NCI-H226 (cell line): ENCODE results near the gene BAHD1.

Source experiments
- DNase-seq: peaks from one replicate; pipeline ENCODE4 v3.0.0-alpha.2; 2015

BAHD1 gene

DNA sequence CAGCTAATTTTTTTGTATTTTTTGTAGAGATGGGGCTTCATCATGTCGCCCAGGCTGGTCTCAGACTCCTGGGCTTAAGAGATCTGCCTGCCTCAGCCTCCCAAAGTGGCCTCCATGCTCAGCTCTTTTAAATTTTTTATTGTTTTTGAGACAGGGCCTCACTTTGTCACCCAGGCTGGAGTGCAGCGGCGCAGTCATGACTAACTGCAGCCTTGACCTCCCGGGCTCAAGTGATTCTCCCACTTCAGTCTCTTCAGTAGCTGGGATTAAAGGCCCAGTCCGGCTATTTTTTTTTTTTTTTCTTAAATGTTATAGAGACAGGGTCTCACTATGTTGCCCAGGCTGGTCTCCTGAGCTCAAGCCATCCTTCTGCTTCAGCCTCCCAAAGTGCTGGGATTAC lies 15.1 kb upstream of the BAHD1 start:
- DNase-seq: no peak

DNA sequence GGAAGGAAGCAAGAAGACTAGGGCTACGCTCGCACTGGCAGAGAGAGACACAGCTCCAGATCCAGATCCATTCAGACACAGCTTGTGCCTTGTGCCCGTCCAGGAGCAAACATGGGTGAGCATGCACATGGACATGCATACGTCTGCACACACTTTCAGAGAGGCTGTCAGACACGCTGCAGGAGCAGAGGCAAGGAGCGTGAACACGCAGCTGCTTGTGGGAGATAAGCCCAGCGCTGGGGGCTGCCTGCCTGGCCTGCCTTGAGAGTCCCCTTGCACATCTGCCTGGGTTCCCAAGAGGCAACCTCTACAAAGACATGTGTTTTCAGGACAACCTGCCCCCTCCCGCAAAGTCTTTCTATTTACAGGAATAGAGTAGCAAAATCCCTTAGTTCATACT lies 13.6 kb upstream of the BAHD1 start:
- DNase-seq: no peak

DNA sequence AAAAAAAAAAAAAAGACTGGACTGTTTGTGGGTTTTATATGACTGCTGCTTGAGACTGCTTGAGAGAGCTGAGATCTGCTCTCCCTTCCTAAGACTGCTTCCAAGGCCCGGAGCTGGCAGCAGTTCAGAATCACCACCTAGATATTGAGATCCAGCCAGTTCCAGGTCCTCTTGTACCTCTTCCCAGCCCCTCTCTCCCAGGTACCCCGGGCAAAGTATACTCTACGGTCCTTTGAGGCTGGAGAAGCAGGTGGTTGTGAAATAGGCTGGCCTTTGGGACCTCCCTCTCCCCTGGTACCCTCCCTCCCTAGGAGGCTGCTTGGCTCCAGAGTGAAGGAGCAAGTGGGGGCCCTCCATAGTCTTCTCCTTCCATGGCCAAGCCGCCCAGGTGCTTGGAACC lies 12.6 kb upstream of the BAHD1 start:
- no peak for DNase-seq

DNA sequence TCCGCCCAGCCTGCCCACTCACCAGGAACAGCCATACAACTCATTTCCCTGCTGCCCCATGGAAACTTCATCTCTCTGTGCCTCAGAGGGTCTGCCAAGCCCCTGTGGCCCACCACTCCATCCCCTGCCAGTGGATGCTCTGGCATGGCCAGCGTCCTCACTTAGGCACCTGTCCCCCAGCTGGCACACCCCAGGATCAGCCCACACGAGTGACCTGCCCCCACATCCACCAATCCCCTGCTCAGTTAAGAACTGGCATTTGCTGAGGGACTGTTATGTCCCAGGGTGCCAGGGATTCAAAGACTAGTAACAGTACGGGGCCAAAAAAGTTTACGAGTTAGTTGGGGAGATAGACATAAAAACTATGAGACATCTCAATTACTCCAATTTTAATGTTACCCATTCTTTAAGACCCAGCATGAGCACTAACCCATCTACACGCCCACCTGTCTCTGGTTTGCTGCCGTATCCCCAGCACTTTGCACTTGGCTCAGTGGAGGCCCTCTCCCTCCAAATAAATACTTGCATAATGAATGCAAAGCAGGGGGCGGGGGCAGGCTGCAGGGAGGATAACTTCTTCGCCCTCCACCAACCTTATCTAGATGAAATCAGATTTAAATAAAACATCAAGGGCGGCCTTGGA lies 11.6 kb upstream of the BAHD1 start:
- no peak for DNase-seq

DNA sequence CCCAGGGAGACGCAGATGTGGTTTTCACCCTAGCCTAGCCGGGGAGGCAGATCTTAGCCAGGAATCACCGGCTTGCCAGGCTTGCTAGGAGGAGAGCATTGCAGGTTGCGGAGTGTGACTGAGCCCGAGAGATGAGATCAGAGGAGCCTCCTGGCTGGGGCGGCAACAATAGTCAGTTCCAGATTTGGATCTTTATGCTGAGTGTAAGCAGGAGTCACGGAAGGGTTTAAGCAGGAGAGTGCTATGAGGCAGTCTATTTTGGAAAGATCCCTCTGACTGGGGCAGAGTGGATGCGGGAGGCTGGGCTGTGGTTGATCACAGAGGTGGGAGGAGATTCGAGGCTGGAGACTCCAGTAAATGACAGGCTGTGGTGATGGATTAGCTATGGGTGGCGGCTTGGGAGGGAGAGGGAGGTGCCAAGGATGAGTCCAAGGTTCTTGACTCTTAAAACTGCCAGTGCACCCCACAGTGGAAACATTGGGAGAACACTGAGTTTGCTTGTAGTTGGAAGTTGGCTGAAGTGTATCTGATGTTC lies 10.4 kb upstream of the BAHD1 start:
- peak; percentile 56 for DNase-seq

DNA sequence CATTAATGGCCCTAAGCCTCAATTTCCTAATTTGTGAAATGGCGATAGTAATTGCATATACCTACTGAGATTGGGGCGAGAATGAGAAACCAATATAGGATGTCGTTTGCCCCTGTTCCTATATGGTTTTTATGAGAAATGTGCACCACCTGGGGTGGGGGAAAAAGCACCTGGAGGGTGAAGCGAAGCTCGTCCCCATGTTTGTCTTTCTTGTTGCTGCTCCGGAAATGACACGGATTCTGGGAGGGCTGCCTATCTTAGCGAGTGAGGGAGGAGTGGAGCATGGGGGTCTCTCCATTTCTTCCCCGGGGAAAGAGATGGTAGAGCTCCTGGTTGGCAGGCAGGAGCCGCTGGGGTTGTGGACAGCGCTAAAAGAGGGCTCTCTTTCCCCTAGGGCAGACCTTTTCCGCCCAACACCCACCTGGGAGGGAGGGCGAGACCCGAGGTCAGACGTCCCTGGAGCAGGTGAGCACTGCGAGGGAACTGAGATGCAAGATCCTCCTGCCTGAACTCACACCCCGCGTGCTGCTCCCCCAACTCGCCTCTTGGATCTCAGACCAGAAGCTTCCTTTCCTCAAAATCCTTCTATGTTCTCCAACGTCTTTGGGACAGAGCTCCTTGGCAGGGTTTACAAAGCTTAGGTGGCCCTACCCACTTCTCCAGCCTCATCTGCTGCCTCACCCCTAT lies 5.6 kb upstream of the BAHD1 start:
- no peak for DNase-seq

DNA sequence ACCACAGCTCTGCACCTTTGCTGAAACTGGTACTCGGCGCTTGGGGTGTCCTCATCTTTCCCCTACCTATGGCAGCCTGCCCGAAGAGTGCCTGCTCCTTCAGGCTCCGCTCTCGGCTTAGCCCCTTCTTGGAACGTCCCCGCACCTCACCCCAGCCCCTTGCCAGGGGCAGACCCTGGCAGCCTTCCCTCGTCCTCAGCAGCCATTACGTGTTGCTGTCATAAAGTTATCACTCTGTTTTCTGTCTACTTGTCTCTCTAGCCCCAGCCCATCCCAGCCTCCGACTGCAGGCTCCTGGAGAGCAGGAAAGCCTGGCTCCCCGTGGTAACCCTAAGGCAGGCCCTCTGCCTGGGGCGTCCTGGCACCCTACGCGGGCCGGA lies 5.1 kb upstream of the BAHD1 start:
- DNase-seq: no peak

DNA sequence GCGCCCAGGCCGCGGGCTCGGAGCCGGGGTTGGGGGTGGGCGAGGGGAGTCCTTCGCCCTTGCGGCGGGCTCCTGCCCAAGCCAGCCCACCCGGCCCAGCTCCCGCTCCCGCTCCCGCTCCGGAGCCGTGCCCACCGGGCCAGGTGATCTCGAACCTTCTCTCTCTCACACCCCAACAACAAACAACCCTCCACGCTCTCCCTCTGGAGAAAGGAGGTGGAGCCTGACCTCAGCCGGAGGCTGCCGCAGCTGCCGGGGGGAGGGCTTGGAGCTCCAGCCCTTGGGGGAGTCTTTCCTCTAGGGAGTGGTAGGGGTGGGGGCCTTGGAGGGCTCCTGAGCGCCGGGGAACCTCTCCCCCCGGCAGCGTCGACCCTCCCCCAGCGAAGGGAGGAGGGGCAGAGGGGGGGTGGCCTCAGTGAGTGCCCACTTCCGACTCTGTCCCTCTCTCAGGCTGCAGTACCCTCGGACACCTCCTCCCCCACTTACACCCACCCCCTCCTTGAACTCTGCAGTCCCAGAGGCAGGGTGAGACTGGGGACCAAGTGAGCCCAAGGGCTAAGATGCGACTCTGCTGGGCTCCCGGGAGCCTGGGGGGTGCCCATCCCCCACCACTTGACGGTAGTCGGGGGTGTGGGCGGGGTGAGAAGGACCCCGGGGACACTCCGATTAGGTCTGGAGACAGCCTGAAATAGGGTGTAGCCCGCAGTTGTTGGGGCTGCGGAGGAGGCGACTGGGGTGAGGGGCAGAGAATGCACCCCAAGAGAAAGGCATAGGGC lies 4.4 kb upstream of the BAHD1 start:
- no peak for DNase-seq

DNA sequence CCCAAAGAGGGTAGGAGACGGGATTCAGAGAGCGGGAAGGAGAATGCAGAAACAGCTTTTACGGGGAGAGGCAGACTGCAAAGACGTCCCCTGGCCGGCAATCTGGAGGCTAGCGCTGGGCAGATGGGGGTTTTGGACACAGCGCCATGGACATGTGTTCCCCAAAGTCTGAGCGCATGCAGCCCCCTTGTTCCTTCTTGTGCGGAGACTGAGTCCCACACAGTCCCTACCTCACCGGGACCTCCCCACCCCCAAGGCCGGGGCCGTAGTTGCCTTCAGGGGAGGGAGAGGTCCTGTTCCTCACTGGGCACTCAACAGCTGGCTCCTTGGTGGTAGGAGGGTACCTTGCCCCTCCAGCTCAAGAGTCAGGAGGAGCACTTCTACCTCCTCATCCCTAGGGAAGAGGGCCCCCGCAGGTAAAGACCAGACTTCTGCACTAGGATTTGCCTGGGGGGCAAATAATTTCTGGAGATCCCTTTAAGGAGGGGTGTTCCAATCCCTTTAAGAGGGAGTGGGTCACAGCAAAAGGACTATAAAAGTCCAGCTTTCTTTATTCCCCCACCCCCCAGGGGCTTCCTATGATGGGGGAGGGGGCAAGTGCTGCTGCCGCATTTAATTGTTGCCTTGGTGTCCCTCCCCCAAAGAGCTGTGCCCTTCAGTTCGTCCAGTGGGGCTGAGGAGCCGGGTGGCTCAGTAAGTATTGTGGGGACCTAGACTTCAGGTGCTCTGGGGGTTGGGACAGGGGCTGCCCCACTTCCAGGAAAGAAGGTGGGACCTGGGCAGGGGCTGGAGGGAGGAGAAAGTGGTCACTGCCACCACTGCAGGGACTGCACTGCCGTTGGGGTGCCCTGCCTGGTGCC lies 3.6 kb upstream of the BAHD1 start:
- DNase-seq: no peak

DNA sequence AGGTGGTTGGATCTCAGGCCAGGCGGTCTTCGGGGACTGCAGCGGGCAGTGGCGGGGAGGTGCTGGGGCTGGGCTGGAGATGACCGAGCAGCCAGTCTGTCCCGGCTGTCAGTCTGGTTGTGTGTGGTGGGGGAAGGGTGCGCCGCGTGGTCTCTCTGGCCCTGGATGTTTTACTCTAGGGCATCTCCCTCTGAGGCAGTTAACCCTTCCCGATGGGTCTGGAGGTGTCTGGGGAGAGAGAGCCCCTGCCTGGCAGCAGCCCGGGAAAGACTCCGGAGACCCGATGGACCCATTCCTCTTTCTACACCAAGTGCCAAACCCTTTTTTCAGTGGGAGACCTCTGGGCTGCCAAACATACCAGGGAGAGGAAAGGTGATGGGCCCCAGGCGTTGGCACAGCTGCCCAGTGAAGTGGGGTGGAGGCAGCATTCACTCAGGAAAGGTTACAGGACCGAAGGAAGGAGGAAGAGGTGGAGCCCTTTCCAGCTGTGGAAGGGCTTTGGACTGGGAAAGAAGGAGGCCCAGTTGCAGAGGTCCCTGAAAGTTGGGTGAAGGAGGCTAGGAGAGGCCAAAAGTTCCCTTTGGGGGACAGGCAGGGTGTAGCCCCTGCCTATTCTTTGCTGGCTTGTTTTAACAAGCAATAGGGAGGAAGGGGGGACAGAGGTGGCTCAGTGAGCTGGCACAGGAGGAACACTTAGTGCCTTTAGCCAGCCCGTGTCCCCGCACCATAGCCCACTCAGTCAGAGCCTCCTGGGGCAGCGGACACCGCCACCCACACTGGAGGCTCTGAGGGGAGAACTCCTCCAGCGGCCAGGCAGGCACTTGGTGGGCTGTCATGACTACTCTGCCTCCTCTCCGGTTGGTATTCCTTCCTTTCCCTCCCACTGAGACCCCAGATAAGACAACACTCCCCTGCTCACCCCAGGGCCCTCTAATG lies 2.7 kb upstream of the BAHD1 start:
- no peak for DNase-seq

DNA sequence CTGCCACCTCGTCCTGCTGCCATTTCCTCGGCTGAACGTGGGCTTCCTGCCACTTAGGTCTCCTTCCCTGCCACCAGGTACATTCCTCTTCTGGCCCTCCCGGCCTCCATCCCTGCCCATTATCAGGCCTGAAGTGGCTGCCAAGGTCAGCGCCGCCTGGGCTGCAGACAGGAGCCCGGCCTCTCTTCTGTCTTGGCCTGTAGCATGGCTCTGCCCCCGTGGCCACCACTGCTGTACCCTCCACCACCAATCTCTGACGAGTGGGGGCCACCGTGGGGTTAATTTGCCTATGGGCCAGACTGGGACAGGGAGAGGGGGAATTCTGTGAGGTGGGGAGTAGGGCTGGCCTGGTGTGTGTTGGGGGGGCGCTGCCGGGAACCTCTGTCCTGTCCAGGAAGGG lies 2.0 kb upstream of the BAHD1 start:
- no peak for DNase-seq

DNA sequence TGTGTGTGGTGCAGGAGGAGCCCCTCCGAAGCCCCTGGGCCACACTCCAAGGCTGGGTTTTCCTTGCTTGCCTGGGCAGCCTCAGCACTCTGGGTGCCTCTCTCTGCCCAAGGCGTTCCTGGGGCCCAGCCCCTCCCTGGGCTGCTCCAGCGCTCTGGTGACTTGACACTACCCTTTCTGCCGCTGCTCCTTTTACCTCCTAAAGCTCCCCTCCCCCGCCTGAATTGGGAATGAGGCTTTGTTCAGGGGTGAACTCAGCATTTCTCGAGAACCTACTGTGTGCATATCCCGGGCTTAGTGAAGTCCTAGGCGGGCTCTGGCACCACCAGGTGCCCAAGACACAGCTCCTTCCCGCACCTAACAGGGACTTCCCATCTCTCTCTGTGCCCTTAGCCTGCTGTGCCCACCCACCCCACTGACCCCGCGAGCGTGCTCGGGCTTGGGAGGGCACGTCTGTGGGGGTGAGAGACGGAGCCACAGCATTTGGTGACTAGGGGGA lies 1.2 kb upstream of the BAHD1 start:
- DNase-seq: no peak

DNA sequence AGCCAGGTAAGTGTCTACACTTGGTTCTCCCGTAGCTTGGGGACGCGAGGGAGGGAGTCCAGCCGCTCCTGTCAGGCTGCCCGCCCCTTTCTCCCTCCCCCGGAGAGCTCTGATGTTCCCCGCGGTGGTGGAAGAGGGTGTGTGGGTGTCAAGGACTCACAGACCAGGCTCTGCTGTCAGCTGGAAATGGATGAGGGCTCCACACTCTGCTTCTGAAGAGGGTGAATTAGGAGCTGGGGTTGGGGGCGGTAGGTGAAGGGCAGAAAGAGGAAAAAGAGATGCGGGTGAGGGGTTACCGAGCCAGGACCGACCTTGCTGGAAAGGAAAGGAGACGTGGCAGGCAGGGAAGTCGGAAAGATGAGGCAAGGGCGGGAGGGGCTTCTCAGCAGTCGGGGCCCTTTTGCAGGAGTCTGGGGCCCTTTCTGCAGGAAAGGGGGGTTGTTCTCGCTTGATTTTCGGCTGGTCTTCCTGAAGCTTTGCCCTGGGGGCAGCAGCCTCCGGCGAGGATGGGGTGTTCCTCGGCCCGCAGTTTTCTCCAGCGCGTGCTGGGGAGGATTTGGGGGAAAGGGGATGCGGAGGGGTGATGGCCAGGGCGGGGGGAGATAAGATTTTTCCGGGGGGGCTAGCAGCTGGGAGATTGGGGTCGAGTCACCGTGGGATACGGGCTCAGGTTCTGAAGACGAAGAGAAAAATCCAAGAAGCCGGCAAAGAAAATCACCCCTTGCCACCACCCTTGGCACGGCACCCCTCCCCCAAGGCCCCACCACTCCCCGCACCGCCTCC lies 602 bp upstream of the BAHD1 start:
- no peak for DNase-seq

DNA sequence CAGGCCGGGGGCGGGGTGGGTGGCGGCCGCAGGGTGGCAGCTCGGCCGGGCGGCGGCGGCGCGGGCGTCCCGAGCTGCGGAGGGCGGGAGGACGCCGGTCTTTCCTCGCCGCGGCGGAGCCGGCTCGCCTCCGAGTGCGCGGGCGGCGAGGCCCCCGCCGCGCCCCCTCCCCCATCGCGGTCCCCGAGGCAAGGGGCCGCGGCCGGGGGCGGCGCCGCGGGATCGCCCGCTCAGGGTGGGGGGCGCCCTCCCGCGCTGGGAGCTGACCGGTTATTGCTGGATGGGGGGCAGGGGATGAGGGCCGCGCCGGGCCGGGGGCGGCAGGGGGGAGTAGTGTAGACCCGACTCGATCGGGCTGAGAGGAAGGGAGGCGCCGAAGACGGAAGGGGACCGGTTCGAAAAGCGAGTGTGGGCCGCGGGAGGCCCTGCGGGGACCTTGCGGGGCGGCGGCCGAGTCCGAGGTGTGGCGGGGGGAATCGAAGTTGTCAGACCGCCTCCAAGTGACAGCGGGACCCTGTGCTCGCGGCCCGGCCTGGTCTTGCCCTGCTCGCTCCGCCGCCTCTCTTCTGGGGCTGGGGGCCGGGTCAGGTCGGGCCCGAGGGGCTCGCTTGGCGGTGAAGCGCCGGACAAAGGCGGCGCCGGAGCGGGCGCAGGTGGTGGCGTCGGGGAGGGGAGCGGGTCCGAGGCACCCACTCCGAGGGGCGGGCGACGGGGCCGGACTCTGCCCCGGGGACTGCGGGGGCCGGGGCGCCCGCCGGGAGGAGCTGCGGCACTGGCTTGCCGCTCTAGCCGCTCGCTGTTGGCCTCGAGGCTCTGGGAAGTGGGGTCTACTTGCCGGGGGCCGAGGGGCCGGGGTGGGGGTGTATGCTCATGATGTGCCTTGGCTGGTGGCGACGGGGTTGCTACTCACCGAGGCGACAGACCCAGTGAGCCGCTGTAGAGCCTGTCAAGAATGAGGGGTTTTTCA lies 1.1 kb downstream of the BAHD1 start:
- DNase-seq: no peak

DNA sequence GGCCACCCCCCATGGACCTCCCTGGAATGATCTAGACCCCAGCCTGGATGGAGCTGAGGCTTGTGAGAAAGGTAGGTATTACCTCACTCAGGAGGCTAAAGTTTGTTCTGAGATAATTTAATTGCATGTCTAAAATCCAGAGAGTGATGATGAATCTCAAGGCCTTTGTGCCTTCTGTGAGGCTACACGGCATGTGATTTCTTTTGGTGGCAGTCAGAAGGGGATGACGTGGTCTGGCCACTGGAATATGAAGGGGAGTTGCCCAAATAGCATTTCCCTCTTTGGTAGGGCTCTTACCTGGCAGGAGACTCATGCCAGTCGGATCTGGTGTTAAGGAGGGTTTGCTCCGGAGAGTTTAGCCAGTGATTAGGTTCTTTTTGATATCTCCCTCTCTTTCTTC lies 2.5 kb downstream of the BAHD1 start:
- no peak for DNase-seq

DNA sequence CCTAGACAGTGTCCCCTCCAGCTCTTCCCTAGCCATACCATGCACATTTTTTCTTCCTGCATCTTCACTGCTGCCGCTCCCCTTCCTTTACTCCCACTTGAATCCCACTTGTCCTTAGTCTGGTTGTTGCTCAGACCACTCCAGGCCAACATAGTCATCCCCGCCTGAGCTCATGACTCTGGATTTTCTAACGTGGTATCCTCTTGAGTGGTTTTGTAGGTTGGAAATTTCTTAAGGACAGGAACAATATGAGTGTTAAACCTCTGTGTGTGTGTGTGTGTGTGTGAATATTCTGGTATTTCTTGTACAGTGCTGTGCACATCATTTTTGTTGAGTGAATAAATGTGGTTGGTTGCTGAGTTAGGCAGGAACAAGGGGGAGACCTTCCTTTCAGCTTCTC lies 3.1 kb downstream of the BAHD1 start:
- no peak for DNase-seq

DNA sequence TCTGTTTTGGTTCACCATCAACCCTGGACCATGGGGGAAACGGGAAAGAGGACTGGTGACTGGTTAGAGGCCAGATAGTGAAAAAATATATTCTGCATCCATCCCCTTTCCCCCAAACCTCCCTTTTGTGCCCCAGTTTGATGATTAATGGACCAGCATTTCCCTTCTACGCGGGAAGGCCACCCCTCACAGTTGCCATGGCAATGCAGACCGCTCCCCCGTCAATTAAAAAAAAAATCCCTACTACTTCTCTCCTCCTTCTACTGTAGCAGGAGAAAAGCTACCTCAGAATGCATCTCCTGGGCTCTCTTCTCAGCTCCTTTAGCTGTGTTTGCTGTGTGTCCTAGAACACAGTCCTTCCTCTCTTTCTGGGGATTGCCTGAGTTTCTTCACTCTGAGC lies 4.0 kb downstream of the BAHD1 start:
- no peak for DNase-seq

DNA sequence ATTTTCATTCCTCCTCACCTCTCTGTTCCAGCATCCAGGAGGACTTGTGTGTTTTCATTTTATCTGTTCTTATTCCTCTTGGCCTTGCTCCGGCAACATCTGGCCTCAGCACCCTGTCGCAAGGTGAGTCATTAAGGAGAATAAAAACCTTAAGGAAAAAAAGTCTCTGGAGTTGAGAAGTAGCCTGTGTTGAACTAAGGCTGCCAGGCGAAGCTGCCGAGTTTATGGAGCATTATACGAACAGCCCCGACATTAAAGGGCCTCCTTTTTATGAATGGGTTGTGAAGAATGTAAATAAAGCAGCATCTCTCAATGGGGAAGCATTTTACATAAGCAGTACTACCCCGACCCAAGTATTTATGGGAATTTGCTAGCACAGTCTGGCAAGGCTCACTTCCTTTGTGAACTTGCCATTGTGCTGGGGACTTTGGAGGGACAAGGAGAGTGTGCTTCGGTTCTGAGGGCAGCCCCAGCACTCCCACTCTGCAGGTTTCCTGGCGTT lies 4.7 kb downstream of the BAHD1 start:
- DNase-seq: no peak

DNA sequence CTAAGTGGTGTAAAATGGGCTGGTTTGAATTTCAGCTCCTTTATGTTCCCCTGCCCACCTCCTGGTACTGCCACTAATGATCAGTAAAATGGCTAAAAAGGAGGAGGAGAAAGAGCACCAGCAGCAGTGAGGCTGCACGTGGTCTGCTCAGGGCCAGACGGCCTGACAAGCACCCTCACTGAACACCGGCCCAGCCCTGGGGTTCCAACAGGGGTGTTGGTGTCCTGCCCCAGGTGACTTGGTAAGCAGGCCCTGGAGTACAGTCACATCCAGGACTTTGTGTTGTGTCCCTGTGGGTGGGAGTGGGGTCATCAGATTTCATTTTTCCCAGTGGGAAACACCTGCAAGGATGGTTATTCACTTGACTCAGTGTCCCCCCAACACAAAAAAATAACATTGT lies 5.4 kb downstream of the BAHD1 start:
- DNase-seq: no peak
